Activated CD8-positive, alpha-beta memory T cell treated with anti-CD3 and anti-CD28 coated beads for 36 hours (primary cell): Measurements from ENCODE around the gene WT1. TPM values are rescaled to one million over a fixed set of nuclear protein-coding genes. Genes with fewer than 3 reads are reported as not detected.

ENCODE experiments used
- CTCF ChIA-PET: fragments of 350-600 bp; sonication (Branson Sonifier 250); formaldehyde crosslinking; loops from one replicate; lab custom pipeline; 2021; ENCODE audit warnings: antibody characterized with exemption; lab: Charles Lee
- POLR2A ChIA-PET: fragments of 350-600 bp; sonication (Branson Sonifier 250); formaldehyde crosslinking; loops from one replicate; lab custom pipeline; 2021; ENCODE audit warnings: antibody characterized with exemption; lab: Charles Lee
- total RNA-seq, 2 experiments: library from RNA; stranded (reverse); gene quantifications; one replicate each; pipeline ENCODE4 v1.2.3, GENCODE V29; 2021

Gene WT1
- total RNA-seq, 2 experiments from 2014 or later, result not detected

DNA sequence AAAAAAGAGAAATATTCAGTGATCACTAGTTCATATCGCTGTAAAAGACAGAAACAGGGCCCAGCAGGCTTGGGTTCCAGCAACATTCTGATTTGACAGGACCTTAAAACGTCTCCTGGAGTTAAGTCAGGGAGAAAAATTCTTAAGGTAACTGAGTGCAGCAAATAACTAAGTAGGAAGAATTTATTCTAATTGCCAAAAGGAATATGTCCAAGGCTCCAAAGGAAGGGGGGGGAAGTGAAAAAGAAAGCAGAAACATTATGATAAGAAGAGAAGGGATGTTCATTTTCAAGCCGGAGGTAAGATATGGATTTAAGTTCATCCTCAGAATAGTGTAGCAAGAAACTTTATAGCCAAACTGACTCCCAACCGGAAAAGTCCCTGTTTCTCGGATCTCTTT, 90.4 kb downstream of the WT1 start:
- ChIA-PET CTCF (no interaction called here), POLR2A (no interaction called here)

DNA sequence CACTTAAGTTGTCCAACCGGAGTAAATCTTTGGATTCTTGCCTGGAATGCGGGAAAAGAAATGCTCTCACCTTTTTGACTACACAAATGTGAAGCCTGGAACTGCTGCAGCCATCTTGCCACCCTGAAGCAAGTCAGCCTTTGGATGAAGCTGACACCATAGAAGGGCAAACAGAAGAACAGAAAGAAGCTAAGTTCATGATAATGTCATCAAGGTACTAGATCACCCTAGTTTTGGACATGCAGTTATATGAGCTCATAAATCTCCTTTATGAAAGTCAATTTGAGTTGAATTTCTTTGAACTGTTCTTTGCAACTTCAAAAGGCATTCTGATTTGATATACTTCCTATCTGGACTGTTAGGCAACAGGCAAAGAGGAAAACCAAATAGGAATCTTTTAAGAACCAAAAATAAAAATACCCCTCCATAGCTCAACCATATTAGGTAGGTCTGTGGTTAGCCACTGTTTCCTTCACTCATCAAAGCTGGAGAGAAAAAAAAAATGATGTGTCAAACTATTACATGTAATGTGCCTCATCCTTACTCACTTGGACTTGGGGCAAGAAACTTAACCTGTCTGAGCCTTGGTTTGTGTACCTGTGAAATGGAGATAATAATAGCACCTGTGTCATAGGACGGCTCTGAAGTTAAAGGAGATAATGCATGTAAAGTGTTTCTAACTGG, 91.9 kb downstream of the WT1 start:
- CTCF ChIA-PET, result interaction anchor here (1.2 kb wide), 1 partner anchor 10 kb away, joined by 3 read pairs; no protein-coding TSS in a partner anchor

DNA sequence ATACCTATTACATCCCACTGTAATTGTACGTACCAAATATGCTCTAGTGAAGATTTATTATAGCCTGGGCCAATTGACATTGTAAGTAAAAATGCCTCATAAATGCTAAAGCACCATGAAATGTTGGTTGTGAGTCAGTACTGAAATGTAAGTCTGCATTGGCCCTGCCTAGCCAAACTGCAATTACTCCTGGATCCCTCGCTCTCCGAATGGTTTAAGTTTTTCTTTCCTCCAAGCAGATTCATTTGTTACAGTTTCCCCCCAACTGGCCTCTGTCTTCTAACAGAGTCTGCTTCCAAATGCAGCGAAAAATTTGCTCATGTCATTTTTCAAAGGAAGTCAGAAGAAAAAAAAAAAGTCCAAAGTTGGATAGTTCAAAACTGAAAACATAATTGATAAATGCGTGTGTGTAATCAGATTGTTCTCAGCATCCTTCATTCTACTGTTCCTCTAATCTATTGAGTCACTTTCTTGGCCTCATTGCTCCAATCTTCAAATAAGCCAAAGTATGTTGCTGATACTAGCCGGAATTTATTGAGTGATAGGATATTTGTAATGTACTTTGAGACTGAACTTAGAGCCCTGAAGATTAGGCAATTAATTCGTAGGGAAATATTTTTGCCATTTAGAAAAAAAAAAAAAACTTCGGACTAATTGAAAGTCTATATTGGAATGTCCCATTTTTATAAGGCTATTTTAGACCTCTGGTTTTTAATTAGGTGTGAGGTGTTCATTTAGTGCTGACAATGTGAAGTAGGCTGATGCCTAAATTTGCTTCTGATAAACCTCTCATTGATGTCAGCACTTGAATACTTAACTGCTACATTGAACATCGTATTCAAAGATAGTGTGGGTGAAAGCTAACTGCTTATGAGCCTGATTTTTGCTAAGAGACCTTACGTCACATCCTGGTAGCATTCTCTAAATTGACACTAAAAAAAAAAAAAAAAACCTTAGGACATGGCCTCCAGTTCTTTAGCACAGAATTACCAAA, 93.4 kb downstream of the WT1 start:
- CTCF ChIA-PET, result interaction anchor here (0.5 kb wide), 1 partner anchor 771 kb away, joined by 4 read pairs; no protein-coding TSS in a partner anchor
- POLR2A ChIA-PET, result no interaction called here

More for the DNA sequence above, 91.9 kb downstream of the WT1 start:
- POLR2A ChIA-PET, result no interaction called here

DNA sequence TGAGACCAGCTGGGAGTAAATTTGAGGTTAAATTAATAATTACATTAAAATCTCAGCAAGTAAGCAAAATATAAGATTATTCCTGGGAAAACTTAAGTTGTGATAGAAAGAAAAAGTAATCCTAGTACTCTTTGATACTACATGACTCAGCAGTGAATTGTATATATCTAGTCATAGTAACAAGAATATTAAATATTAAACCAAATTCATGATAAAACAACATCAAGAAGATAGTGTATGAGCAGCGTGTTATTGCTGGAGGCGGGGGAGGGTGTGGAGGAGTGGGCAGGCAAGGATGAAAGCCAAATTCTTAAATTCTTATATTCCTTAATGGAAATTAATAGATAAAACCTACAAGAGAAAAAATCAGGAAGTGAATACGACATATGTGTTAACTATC, 95.2 kb downstream of the WT1 start:
- ChIA-PET POLR2A (no interaction called here), CTCF (interaction anchor here (0.5 kb wide), 1 partner anchor 185 kb away, joined by 3 read pairs; no protein-coding TSS in a partner anchor)

Other genes with a start within 250 kb of the WT1 start
- 100 to 1,000 TPM; 415 to 443 TPM for gene EIF3M, start 148.3 kb upstream of the WT1 start, total RNA-seq